Natural killer cell (primary cell): Measurements from ENCODE around the gene ACTN4. TPM values are rescaled to one million over a fixed set of nuclear protein-coding genes. Genes with fewer than 3 reads are reported as not detected.

Experiments
- ATAC-seq, 3 donors: fragments of 150-1000 bp in 2 of 3; fragments of 200-7000 bp in 1 of 3; cut with Tn5 transposase; 1 replicate in 1 of 3; 2 replicates in 2 of 3; pipeline ENCODE4 v1.10.0; 2021; ENCODE audit warnings: mild to moderate bottlenecking in 2 of 3, moderate library complexity in 2 of 3
- DNase-seq, 2 donors: peaks; one replicate each; pipeline versions ENCODE4 v3.0.0 to v3.0.0-alpha.2; 2013 to 2021; ENCODE audit warnings: mixed read lengths in 1 of 2
- H3K27ac ChIP-seq: one replicate; pipeline ENCODE4 v1.5.1; 2013; ENCODE audit warnings: mild to moderate bottlenecking, low read length
- H3K27me3 ChIP-seq: one replicate; pipeline ENCODE4 v1.6.1; 2013; ENCODE audit warnings: low read length; ENCODE audit not compliant: control insufficient read depth, insufficient read depth
- H3K36me3 ChIP-seq: one replicate; pipeline ENCODE4 v1.6.1; 2013; ENCODE audit warnings: low read length; ENCODE audit not compliant: control insufficient read depth, insufficient read depth
- H3K4me1 ChIP-seq: one replicate; pipeline ENCODE4 v1.6.1; 2013; ENCODE audit warnings: low read length; ENCODE audit not compliant: control insufficient read depth, insufficient read depth
- H3K4me3 ChIP-seq: one replicate; pipeline ENCODE4 v1.5.1; 2013; ENCODE audit warnings: low read length
- H3K9me3 ChIP-seq: one replicate; pipeline ENCODE4 v1.6.1; 2013; ENCODE audit warnings: low read length; ENCODE audit not compliant: control insufficient read depth, insufficient read depth
- H3K27ac Mint-ChIP-seq, 2 donors: one replicate each; pipeline ENCODE4 v1.8.0; 2022; ENCODE audit warnings: mild to moderate bottlenecking in 2 of 2, mixed read lengths in 2 of 2, moderate library complexity in 1 of 2
- H3K27me3 Mint-ChIP-seq, 2 donors: one replicate each; pipeline ENCODE4 v1.8.0; 2022; ENCODE audit warnings: low read depth in 2 of 2, mixed read lengths in 2 of 2
- H3K36me3 Mint-ChIP-seq: one replicate; pipeline ENCODE4 v1.8.0; 2022; ENCODE audit warnings: mixed read lengths
- H3K4me1 Mint-ChIP-seq, 2 donors: one replicate each; pipeline ENCODE4 v1.8.0; 2022; ENCODE audit warnings: mixed read lengths in 2 of 2
- H3K4me3 Mint-ChIP-seq: one replicate; pipeline ENCODE4 v1.8.0; 2022; ENCODE audit warnings: mild to moderate bottlenecking, moderate library complexity, mixed read lengths
- H3K9me3 Mint-ChIP-seq, 2 donors: one replicate each; pipeline ENCODE4 v1.8.0; 2022; ENCODE audit warnings: mixed read lengths in 2 of 2
- CTCF ChIP-seq: fragments of 200-600 bp; IDR thresholded peaks from one replicate; pipeline ENCODE4 v1.8.0; 2022; ENCODE audit warnings: antibody characterized with exemption
- WGBS: methylation state at CpG from one replicate; pipeline ENCODE4 v1.1.7; 2013; ENCODE audit warnings: missing lambda C conversion rate; ENCODE audit not compliant: insufficient coverage; 5-methylcytosine and 5-hydroxymethylcytosine counted together
- intact Hi-C: fragments of 100-400 bp; cut with micrococcal nuclease; formaldehyde crosslinking; loops from one replicate; pipeline ENCODE4 v1.14.2; 2022
- total RNA-seq, 4 donors: library from RNA; stranded (reverse); fragments of 120-200 nt in 1 of 4; gene quantifications; one replicate each; pipeline versions ENCODE4 v1.2.3 to v1.2.4, GENCODE V29; 2013 to 2022

Gene ACTN4
- total RNA-seq, 3 donors from 2014 or later (not counting 1 experiment from before 2014, with no cell fraction given): 443 to 595 (median 541) TPM

- Histone ChIP-seq H3K36me3 (peaks cover 33% of the 10 kb centered on the region), H3K4me1 (peaks cover 79% of the 10 kb centered on the region), H3K9me3 (no peaks in the 10 kb centered on the region), H3K4me3 (peak overlapping the region; percentile 72), H3K27ac (peak overlapping the region; percentile 78), H3K27me3 (no peaks in the 10 kb centered on the region)
- H3K27me3 Mint-ChIP-seq: no peaks in the 10 kb centered on the region
- no peaks in the 10 kb centered on the region for H3K9me3 Mint-ChIP-seq
- peaks cover 62 to 79% of the 10 kb centered on the region in 2 donors for H3K4me1 Mint-ChIP-seq
- peak overlapping the region; percentile 87 for H3K4me3 Mint-ChIP-seq
- peaks cover 6% of the 10 kb centered on the region for H3K36me3 Mint-ChIP-seq
- intact Hi-C loops: loop anchor here (5.0 to 10.0 kb wide), 2 partner anchors 36 to 132 kb away; no protein-coding TSS in a partner anchor
- 94% methylated on average over 1 of the region's 1 CpG for WGBS
- no peak for ATAC-seq
- no peak for TF ChIP-seq CTCF
- H3K27ac Mint-ChIP-seq: peak overlapping the region; percentile 86 to 95
- DNase-seq: no peak
These were observed 85.7 kb downstream of the ACTN4 start for GRCh38 chr19:38733241-38733492.

- peaks cover 31% of the 10 kb centered on the region for H3K36me3 ChIP-seq
- DNase-seq (peak in 1 of 2 donors; percentile 38), ATAC-seq (peak in 1 of 3 donors; percentile 25)
- no peaks in the 10 kb centered on the region for H3K27me3 Mint-ChIP-seq
- H3K4me3 Mint-ChIP-seq: peak overlapping the region; percentile 87
- WGBS: 55% methylated on average over 6 of the region's 6 CpGs
- peaks cover 80% of the 10 kb centered on the region for H3K4me1 ChIP-seq
- TF ChIP-seq CTCF: no peak
- H3K9me3 Mint-ChIP-seq: no peaks in the 10 kb centered on the region
- peaks cover 65 to 78% of the 10 kb centered on the region in 2 donors for H3K4me1 Mint-ChIP-seq
- H3K27ac Mint-ChIP-seq: peak overlapping the region; percentile 86 to 95
- peak overlapping the region; percentile 72 for H3K4me3 ChIP-seq
- no peaks in the 10 kb centered on the region for H3K27me3 ChIP-seq
- peaks cover 6% of the 10 kb centered on the region for H3K36me3 Mint-ChIP-seq
- intact Hi-C loops: loop anchor here (1.0 to 10.0 kb wide), 3 partner anchors 36 to 197 kb away; partner anchors contain the start of genes MRPS12 and SARS2
- H3K27ac ChIP-seq: peak overlapping the region; percentile 78
- H3K9me3 ChIP-seq: no peaks in the 10 kb centered on the region
These were observed 86.2 kb downstream of the ACTN4 start for GRCh38 chr19:38733493-38734175.

GRCh38 chr19:38734176-38734425, 86.7 kb downstream of the ACTN4 start:
- WGBS: 0% methylated on average over 1 of the region's 4 CpGs
- H3K4me3 Mint-ChIP-seq: peak overlapping the region; percentile 87
- H3K36me3 Mint-ChIP-seq: peaks cover 6% of the 10 kb centered on the region
- intact Hi-C loops: loop anchor here (1.0 to 10.0 kb wide), 3 partner anchors 37 to 196 kb away; partner anchors contain the start of genes MRPS12 and SARS2
- no peak for TF ChIP-seq CTCF
- no peaks in the 10 kb centered on the region for H3K9me3 ChIP-seq
- ATAC-seq (peak in 1 of 3 donors; percentile 33), DNase-seq (no peak)
- H3K27ac Mint-ChIP-seq: peak overlapping the region; percentile 86 to 95
- H3K9me3 Mint-ChIP-seq: no peaks in the 10 kb centered on the region
- H3K4me3 ChIP-seq: peak overlapping the region; percentile 72
- H3K36me3 ChIP-seq: peaks cover 28% of the 10 kb centered on the region
- H3K4me1 Mint-ChIP-seq: peaks cover 70 to 79% of the 10 kb centered on the region in 2 donors
- H3K4me1 ChIP-seq: peaks cover 80% of the 10 kb centered on the region
- H3K27me3 Mint-ChIP-seq: no peaks in the 10 kb centered on the region
- no peaks in the 10 kb centered on the region for H3K27me3 ChIP-seq
- H3K27ac ChIP-seq: peak overlapping the region; percentile 78
